ENCODE results near the gene MED13L. TPM values are rescaled to one million over a fixed set of nuclear protein-coding genes. Genes with fewer than 3 reads are reported as not detected.

Gene MED13L
- total RNA-seq, 1 experiment from 2014 or later: 80.5 TPM

GRCh38 chr12:116091579-116091978, 185.9 kb downstream of the MED13L start:
- Mint-ChIP-seq H3K27ac (peak overlapping the region; percentile 35; the same call in 1 of the 2 replicates), H3K9me3 (no peaks in the 10 kb centered on the region), H3K36me3 (no peaks in the 10 kb centered on the region), H3K27me3 (ENCODE audit: low read depth) (no peaks in the 10 kb centered on the region), H3K4me1 (peaks cover 19% of the 10 kb centered on the region), H3K4me3 (no peak overlapping the region)
- TF ChIP-seq IRF2 (CRISPR knock-in tag; IDR thresholded peaks at IDR 0.05; ENCODE audit: borderline replicate concordance, low read depth): no peak
- CTCF ChIA-PET: interaction anchor here (0.9 kb wide), 1 partner anchor 617 kb away, joined by 3 read pairs; no protein-coding TSS in a partner anchor
- DNase-seq (ENCODE audit: low spot score): no peak
- ATAC-seq: no peak
- POLR2A ChIA-PET: no interaction called here

GRCh38 chr12:116090516-116090915, 187.0 kb downstream of the MED13L start:
- Mint-ChIP-seq H3K4me1 (peaks cover 21% of the 10 kb centered on the region), H3K9me3 (no peaks in the 10 kb centered on the region)

GRCh38 chr12:116089080-116089479, 188.4 kb downstream of the MED13L start:
- no peak for ATAC-seq

More at GRCh38 chr12:116090516-116090915, 187.0 kb downstream of the MED13L start:
- no peak for ATAC-seq
- CTCF ChIA-PET: interaction anchor here (0.6 kb wide), 1 partner anchor 9 kb away, joined by 3 read pairs; no protein-coding TSS in a partner anchor
- H3K4me3 Mint-ChIP-seq: no peak overlapping the region
- no peak overlapping the region for H3K27ac Mint-ChIP-seq
- no peaks in the 10 kb centered on the region for H3K36me3 Mint-ChIP-seq
- TF ChIP-seq CREB1 (CRISPR knock-in tag; IDR thresholded peaks at IDR 0.05) (no peak), ZBTB21 (CRISPR knock-in tag; IDR thresholded peaks at IDR 0.05; ENCODE audit: borderline replicate concordance) (no peak), FOXK1 (CRISPR knock-in tag; IDR thresholded peaks at IDR 0.05) (no peak), TEAD4 (CRISPR knock-in tag; IDR thresholded peaks at IDR 0.05) (no peak), SOX15 (CRISPR knock-in tag; IDR thresholded peaks at IDR 0.05) (no peak), GRHL2 (CRISPR knock-in tag; IDR thresholded peaks at IDR 0.05; ENCODE audit: insufficient replicate concordance, severe bottlenecking) (no peak), ZNF138 (CRISPR knock-in tag; conservative IDR thresholded peaks at IDR 0.05) (no peak), ZNF671 (CRISPR knock-in tag; IDR thresholded peaks at IDR 0.05) (no peak), IRF1 (CRISPR knock-in tag; IDR thresholded peaks at IDR 0.05) (no peak), ZNF512 (CRISPR knock-in tag; IDR thresholded peaks at IDR 0.05; ENCODE audit: borderline replicate concordance) (no peak), ZNF423 (CRISPR knock-in tag; IDR thresholded peaks at IDR 0.05) (no peak)
- no peak for DNase-seq (ENCODE audit: low spot score)
- POLR2A ChIA-PET: no interaction called here
- H3K27me3 Mint-ChIP-seq (ENCODE audit: low read depth): no peaks in the 10 kb centered on the region

GRCh38 chr12:116087962-116088361, 189.5 kb downstream of the MED13L start:
- CTCF ChIA-PET: interaction anchor here (1.0 kb wide), 1 partner anchor 105 kb away, joined by 3 read pairs; no protein-coding TSS in a partner anchor
- peak overlapping the region; percentile 73; the same call in 1 of the 2 replicates for H3K27ac Mint-ChIP-seq
- H3K9me3 Mint-ChIP-seq: no peaks in the 10 kb centered on the region
- no peaks in the 10 kb centered on the region for H3K36me3 Mint-ChIP-seq
- no peak overlapping the region for H3K4me3 Mint-ChIP-seq
- POLR2A ChIA-PET: no interaction called here
- H3K4me1 Mint-ChIP-seq: peaks cover 21% of the 10 kb centered on the region
- ATAC-seq: no peak; the same call in 1 of the 2 replicates
- no peak for DNase-seq (ENCODE audit: low spot score)
- H3K27me3 Mint-ChIP-seq (ENCODE audit: low read depth): no peaks in the 10 kb centered on the region
- TF ChIP-seq ZNF219 (CRISPR knock-in tag; IDR thresholded peaks at IDR 0.05; ENCODE audit: borderline replicate concordance): no peak
- no peak for TF ChIP-seq TEAD1 (CRISPR knock-in tag; IDR thresholded peaks at IDR 0.05)
- TF ChIP-seq ZNF425 (CRISPR knock-in tag; conservative IDR thresholded peaks at IDR 0.05): no peak
- no peak for TF ChIP-seq MLX (CRISPR knock-in tag; IDR thresholded peaks at IDR 0.05)
- no peak for TF ChIP-seq OVOL2 (CRISPR knock-in tag; IDR thresholded peaks at IDR 0.05; ENCODE audit: borderline replicate concordance)
- TF ChIP-seq NFATC4 (CRISPR knock-in tag; IDR thresholded peaks at IDR 0.05): no peak
- no peak for TF ChIP-seq GRHL2 (CRISPR knock-in tag; IDR thresholded peaks at IDR 0.05; ENCODE audit: insufficient replicate concordance, severe bottlenecking)
- TF ChIP-seq ZSCAN18 (CRISPR knock-in tag; IDR thresholded peaks at IDR 0.05): no peak
- TF ChIP-seq TEAD4 (CRISPR knock-in tag; IDR thresholded peaks at IDR 0.05): no peak

More at GRCh38 chr12:116089080-116089479, 188.4 kb downstream of the MED13L start:
- no peak for TF ChIP-seq ATF2 (CRISPR knock-in tag; IDR thresholded peaks at IDR 0.05; ENCODE audit: borderline replicate concordance, low read depth)
- TF ChIP-seq ZNF121 (CRISPR knock-in tag; IDR thresholded peaks at IDR 0.05): 0 out of 2 replicates have a peak, but pooled peaks have one; percentile 61
- H3K4me1 Mint-ChIP-seq: peaks cover 21% of the 10 kb centered on the region
- no peaks in the 10 kb centered on the region for H3K36me3 Mint-ChIP-seq
- no peaks in the 10 kb centered on the region for H3K27me3 Mint-ChIP-seq (ENCODE audit: low read depth)
- no peak for DNase-seq (ENCODE audit: low spot score)
- H3K9me3 Mint-ChIP-seq: no peaks in the 10 kb centered on the region
- no peak overlapping the region for H3K27ac Mint-ChIP-seq
- no peak overlapping the region for H3K4me3 Mint-ChIP-seq
- ChIA-PET POLR2A (no interaction called here), CTCF (no interaction called here)

Data from WTC11 (cell line).